Posterior vena cava (tissue), 2 donors: ENCODE results near the gene TGFBR3. TPM values are rescaled to one million over a fixed set of nuclear protein-coding genes. Genes with fewer than 3 reads are reported as not detected.

Experiments used
- DNase-seq: peaks from one replicate; pipeline ENCODE4 v3.0.0-alpha.2; 2020; ENCODE audit warnings: low spot score
- intact Hi-C, 2 donors: fragments of 100-400 bp; cut with DNase I; formaldehyde crosslinking; loops; one replicate each; pipeline versions ENCODE4 v1.14.1 to v1.14.2; 2022 to 2023
- total RNA-seq, 2 donors: library from RNA; stranded (reverse); fragmentation: NEBNext Ultra II Directional; extraction: Animal tissue kit (Norgen Biotek cat#: 25700); gene quantifications; one replicate each; pipeline ENCODE4 v1.2.1, GENCODE V29; 2021
- donor health status: DM: yes; HTN: yes; CAD: no.
- donor health status: DM: yes; HTN: yes; CAD: no.

Gene TGFBR3
- total RNA-seq, 2 donors from 2014 or later, result 86.7 to 106 TPM

DNA sequence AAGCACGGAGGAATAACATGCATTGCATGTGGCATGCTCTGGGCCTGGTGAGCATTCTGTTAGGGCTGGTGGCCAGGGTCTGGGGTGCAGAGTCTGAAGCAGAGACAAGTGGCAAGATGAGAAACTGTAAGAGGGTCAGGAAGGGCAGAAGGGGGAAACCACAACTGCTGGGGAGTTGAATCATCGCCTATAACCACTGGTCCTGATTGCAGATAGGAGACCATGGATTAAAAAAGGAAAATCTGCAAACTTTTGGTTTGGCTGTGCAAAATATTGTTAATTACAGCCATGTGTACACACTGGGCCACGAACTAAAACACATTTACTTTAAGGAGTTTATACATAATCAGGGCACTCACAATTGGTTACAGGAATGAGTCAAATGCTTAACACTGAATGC, 76.6 kb downstream of the TGFBR3 start:
- no peak for DNase-seq
- intact Hi-C loops, result no loop called here

GRCh38 chr1:91807921-91808620, 77.9 kb downstream of the TGFBR3 start:
- intact Hi-C loops, result no loop called here
- DNase-seq, result no peak

DNA sequence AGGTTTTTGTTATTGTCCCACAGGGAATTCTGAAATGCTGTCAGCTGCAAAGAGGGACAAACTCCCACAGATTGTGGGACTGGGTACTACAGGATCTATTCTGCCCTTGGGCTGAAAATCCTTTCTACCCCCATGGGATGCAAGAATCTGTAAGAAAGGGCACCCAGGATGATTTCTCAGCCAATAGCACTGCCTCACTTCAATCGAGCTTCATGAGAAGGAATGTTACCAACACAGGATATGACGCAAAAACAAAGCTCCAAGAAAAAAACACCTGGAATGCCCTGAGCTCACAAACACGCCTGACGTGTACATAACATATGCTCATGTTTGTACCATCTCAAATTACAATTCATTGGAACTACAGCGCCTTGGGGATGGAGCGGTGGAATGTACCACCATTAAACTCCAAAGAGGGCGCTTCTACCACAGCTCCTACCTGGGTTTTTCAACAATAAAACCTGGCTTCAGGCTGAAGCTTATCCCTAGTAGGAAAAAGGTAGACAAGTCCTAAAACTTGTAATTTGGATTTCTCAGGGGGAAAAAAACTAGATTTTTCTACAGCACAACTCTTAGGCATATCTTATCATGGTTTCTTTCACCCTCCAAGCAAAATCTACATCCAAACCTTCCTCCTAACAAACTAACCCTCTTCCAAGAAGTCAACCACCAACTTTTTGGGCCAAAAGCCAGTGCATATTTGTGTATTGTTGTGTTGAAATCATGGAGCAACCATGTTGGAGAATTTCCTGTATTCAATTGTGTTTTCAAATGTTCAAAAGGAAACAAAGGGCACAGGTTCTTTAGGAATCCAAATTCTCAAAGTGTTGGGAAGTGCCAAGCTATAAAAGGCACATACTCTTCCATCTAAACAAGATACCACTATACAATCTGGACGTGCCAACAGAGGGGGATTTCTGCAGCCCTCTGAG, 78.9 kb downstream of the TGFBR3 start:
- intact Hi-C loops, result no loop called here
- no peak for DNase-seq

DNA sequence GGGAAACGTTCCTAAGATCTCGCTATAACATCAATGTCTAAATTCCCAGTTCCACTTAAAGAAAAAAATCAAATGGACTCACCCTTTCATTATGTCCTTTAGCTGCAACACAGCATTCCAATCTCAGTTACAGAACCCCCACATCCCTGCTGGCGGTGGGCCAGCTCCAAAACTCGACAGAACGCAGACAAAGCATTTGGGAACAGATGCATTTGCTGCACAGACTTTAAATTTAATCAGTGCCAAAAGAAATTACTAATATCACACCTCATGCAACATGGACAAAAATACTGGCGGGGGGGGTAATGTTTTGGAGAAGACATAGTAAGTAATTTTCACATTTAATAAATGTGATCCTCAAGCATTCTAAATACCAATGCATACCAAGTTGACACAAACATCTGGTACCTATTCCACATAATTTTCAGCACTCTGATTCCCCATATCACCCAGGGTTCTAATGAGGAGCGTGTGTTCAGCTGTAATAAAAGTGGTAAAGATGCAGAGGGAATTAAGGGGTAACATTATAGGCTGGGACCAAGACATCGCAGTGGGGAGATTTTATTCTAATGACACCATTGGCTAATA, 79.7 kb downstream of the TGFBR3 start:
- no peak for DNase-seq
- intact Hi-C loops, result no loop called here

GRCh38 chr1:91805311-91805801, 80.6 kb downstream of the TGFBR3 start:
- intact Hi-C loops, result no loop called here
- no peak for DNase-seq

DNA sequence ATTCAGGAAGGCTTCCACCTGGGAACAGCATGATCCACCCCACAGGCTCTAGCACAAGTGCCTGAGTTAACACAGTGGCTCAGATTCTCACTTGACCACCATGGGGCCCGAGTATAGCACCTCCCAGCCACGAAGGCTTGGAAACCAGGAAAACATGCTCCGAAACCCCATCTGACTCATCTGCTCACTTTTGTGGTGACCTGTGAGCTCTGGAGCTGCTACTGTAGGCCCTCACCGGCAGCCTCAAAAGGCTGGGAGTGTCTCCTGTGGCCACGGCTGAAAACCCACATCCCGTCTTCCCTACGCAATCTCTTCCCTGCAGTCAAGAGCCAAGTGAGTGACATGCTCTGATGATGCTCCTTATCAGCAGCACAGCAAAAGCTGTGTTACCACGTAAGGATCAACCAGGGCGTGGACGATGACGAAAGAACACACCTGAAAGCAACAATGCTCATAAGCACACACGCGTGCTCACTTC, 81.4 kb downstream of the TGFBR3 start:
- no peak for DNase-seq
- intact Hi-C loops, result no loop called here

DNA sequence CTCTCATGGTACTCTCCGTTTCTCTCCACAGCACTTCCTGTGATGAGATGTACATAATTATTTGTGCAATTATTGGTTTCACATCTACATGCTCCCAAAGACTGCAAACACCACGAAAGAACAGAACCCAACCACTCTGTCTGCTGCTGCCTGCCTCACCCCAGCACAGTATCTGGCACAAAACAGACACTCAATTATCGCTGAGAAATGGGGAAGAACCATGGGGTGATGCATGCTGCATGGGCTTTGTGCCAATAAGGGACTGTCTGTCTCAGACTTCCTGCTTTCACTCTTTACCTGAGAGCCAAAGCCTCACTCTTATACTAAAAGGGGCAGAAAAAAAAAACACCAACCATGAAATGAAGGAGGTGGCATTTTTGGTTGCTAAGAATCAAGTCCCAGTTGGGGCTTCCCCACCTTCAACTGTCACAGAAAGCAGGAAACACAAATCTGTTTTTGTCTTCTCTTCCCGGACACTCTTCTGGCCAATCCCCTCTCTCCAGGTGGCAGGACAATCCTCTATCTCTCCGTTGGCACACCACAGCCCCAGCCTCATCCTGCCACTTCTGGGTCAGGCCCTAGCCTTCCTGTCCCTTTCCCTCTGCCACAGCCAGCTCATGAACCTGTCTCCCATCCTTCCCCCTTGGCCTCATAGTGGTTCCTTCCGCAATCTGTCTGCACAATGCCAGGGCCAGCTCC, 82.0 kb downstream of the TGFBR3 start:
- intact Hi-C loops, result no loop called here
- DNase-seq, result no peak

- intact Hi-C loops, result no loop called here
- DNase-seq, result no peak
Observed at GRCh38 chr1:91803123-91803522, 82.8 kb downstream of the TGFBR3 start.

DNA sequence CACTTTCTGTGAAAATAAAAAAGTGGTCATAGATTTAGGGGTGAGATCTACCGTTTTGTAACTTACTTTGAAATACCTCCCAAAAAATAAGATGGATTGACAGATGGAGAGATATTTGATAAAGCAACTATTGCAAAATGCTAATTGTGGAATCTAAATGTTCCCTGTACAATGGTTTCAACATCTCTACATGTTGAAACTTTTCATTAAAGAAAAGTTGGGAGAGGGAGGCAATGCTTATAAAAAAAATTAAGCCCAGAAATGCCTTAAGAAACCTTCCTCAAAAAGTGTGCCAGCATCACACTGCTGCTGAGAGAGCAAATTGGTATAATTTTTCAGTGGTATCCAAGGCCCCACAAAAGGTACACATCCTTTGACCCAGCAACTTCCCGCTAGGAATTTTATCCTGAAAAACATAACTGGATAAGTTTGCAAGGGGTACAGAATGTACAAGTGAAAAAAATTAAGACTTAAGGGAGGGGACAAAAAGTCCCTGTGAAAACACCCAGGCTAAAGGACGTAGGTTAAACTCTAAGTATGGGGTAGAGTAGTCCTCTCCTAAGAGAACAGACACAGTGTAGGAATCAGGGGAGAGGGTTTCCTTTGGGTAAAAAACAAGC, 84.3 kb downstream of the TGFBR3 start:
- no peak for DNase-seq
- intact Hi-C loops, result no loop called here

DNA sequence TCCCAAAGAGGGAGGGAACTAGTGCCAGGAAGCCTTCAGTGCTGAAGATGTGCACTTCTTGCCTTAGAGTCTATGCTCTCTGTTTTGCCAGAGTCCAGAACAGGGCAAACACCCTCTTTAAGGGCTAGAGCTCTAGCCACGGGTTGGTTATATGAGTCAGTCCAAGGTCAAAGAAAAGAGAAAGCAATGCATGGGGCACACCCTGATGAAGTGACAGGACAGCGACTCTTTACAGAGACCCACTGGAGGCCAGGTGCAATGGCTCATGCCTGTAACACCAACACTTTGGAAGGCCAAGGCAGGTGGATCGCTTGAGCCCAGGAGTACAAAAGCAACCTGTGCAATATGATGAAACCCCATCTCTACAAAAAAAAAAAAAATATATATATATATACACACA, 86.1 kb downstream of the TGFBR3 start:
- DNase-seq, result no peak
- intact Hi-C loops, result loop anchor here in 1 of 2 donors (5.0 kb wide), 1 partner anchor 132 kb away; no protein-coding TSS in a partner anchor

DNA sequence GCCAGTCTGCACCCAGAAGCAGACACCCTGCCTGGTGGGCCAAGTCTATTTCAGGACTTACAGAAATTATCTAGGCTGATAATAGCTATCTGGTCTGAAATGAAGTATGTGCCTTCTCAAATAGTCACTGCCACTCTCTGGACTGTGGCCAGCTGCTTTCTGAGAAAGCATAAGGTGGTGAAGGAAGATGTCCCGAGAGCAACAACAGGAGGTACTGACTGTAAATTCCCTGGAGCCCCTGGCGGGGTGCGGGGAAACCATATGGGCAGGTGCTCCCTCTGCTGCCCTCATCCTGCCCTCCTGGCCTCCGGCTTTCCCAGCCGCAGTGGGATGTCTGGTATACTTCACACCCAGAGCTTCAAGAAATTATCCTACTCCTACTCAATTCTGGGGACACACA, 86.8 kb downstream of the TGFBR3 start:
- DNase-seq, result no peak
- intact Hi-C loops, result loop anchor here in 1 of 2 donors (5.0 kb wide), 1 partner anchor 133 kb away; no protein-coding TSS in a partner anchor

GRCh38 chr1:91798740-91799139, 87.2 kb downstream of the TGFBR3 start:
- intact Hi-C loops, result loop anchor here in 1 of 2 donors (5.0 kb wide), 1 partner anchor 134 kb away; no protein-coding TSS in a partner anchor
- DNase-seq, result no peak

GRCh38 chr1:91798241-91798648, 87.7 kb downstream of the TGFBR3 start:
- no peak for DNase-seq
- intact Hi-C loops, result loop anchor here in 1 of 2 donors (5.0 kb wide), 1 partner anchor 134 kb away; no protein-coding TSS in a partner anchor

GRCh38 chr1:91797164-91797563, 88.8 kb downstream of the TGFBR3 start:
- DNase-seq, result no peak
- intact Hi-C loops, result loop anchor here in 1 of 2 donors (5.0 kb wide), 1 partner anchor 135 kb away; no protein-coding TSS in a partner anchor

DNA sequence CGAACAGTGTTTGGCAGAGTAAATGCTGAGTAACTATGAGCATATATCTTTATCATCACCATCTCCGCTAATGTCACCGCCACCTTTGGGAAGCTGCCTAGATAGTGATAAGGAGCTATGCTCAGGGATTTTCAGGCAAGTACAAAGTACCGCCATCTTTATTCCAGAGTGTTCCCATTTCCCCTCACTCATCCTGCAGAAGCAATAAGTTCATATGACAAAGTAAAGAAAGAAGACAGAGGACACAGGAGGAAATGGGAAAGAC, 89.6 kb downstream of the TGFBR3 start:
- no peak for DNase-seq
- intact Hi-C loops, result loop anchor here in 1 of 2 donors (5.0 kb wide), 1 partner anchor 136 kb away; no protein-coding TSS in a partner anchor

DNA sequence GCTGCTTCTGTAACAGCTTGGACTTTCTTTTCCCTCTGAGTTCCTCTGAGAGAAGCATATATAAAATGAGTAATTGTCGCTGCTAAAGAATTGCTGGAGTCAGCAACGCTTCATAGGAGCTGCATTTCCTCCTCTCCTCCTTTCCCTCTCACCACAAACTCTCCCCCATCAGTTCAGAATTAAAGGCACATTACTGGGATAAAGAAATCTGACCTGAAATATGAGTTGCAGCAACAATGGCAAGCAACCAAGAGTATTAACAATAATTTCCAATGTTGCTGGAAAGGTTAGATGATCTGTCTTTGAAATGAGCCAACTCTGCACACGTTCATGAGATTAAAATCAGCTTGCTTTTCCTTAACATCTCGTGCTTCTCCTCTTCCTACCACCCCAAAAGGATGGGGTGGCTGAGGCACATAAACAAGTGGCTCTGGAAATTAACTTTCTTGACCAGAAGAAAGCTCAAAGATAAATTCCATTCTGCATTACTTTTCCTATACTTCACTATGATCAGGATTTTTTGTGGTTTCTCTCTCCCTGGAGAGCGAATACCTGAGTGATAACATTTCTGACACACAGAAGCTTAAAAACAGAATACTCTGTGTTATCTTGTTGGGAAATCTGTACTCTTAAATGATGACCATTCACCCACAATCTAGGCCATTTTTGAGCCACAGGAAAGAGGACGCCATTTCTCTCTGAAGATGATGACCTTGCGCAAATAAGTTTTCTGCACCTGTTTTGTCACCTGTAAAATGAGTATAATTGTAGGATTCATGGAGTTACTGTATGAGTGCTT, 90.2 kb downstream of the TGFBR3 start:
- intact Hi-C loops, result loop anchor here in 1 of 2 donors (5.0 kb wide), 1 partner anchor 137 kb away; no protein-coding TSS in a partner anchor
- DNase-seq, result no peak

GRCh38 chr1:91793877-91794276, 92.1 kb downstream of the TGFBR3 start:
- DNase-seq, result no peak
- intact Hi-C loops, result no loop called here

GRCh38 chr1:91793189-91793588, 92.8 kb downstream of the TGFBR3 start:
- no peak for DNase-seq
- intact Hi-C loops, result no loop called here
